Activated T-cell treated with anti-CD3 and anti-CD28 coated beads, Interleukin-2, amount 50 U/mL, for 72 hours (primary cell): ENCODE measurements around the gene HUS1B. TPM values are rescaled to one million over a fixed set of nuclear protein-coding genes. Genes with fewer than 3 reads are reported as not detected.
"Not testable (repeated sequence)": the region's sequence is repeated elsewhere in the genome, so short reads cannot be mapped to it uniquely, and the experiment has no call there.

Experiments
- ATAC-seq, 2 donors: fragments of 150-1000 bp; cut with Tn5 transposase; replicated peaks in 1 of 2; 2 replicates each; pipeline ENCODE4 v1.10.0; 2021; ENCODE audit warnings: moderate library complexity in 2 of 2, mild to moderate bottlenecking in 1 of 2
- DNase-seq, 2 donors: peaks; one replicate each; pipeline ENCODE4 v3.0.0; 2021 to 2022; ENCODE audit warnings: mixed read lengths in 1 of 2
- H3K27ac Mint-ChIP-seq: one replicate; pipeline ENCODE4 v1.8.0; 2022; ENCODE audit warnings: mild to moderate bottlenecking, moderate library complexity, mixed read lengths
- H3K27me3 Mint-ChIP-seq: one replicate; pipeline ENCODE4 v1.8.0; 2022; ENCODE audit warnings: low read depth, mixed read lengths
- H3K36me3 Mint-ChIP-seq, 2 donors: one replicate each; pipeline ENCODE4 v1.8.0; 2022; ENCODE audit warnings: mixed read lengths in 2 of 2, mild to moderate bottlenecking in 1 of 2; ENCODE audit not compliant: insufficient read depth in 2 of 2
- H3K4me1 Mint-ChIP-seq: one replicate; pipeline ENCODE4 v1.8.0; 2022; ENCODE audit warnings: low read depth, mixed read lengths
- H3K4me3 Mint-ChIP-seq, 2 donors: one replicate each; pipeline ENCODE4 v1.8.0; 2022; ENCODE audit warnings: mild to moderate bottlenecking in 2 of 2, mixed read lengths in 2 of 2, moderate library complexity in 2 of 2
- H3K9me3 Mint-ChIP-seq, 2 donors: one replicate each; pipeline ENCODE4 v1.8.0; 2022; ENCODE audit warnings: mixed read lengths in 2 of 2
- total RNA-seq, 2 donors: library from RNA; stranded (reverse); gene quantifications; one replicate each; pipeline ENCODE4 v1.2.3, GENCODE V29; 2022

HUS1B gene
- total RNA-seq, 2 donors from 2014 or later, result 0.79 to 0.89 TPM

DNA sequence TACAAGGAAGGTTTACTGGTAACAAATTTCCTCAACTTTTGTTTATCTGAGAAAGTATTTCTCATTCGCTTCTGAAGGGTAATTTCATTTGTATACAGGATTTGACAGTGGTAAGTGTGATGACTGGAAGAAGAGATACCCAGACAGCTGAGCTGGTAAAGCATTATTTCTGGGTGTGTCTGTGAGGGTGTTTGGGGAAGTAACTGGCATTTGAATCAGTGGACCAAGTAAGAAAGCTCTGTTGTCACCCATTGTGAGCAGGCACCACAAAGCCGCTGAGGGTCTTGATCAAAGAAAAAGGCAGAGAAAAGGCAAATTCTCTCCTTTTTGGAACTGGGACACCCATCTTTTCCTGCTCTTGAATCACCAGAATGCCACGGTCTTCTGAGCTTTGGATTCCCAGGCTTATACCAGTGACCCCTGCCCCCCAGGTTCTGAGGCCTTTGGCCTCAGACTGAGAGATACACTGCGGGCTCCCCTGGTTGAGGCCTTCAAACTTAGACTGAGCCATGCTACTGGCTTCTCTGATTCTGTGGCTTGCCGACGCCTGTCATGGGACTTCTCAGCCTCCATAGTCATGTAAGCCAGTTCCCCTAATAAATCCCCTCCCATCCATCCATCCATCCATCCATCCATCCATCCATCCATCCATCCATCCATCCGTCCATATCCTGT is 10.5 kb upstream of the HUS1B start:
- Mint-ChIP-seq H3K4me1 (peaks cover 41% of the 10 kb centered on the region), H3K27me3 (no peaks in the 10 kb centered on the region), H3K36me3 (peaks cover 13 to 19% of the 10 kb centered on the region in 2 donors), H3K9me3 (peaks cover 2 to 6% of the 10 kb centered on the region in 2 donors), H3K4me3 (no peak overlapping the region), H3K27ac (no peak overlapping the region)
- DNase-seq, result no peak
- no peak for ATAC-seq

DNA sequence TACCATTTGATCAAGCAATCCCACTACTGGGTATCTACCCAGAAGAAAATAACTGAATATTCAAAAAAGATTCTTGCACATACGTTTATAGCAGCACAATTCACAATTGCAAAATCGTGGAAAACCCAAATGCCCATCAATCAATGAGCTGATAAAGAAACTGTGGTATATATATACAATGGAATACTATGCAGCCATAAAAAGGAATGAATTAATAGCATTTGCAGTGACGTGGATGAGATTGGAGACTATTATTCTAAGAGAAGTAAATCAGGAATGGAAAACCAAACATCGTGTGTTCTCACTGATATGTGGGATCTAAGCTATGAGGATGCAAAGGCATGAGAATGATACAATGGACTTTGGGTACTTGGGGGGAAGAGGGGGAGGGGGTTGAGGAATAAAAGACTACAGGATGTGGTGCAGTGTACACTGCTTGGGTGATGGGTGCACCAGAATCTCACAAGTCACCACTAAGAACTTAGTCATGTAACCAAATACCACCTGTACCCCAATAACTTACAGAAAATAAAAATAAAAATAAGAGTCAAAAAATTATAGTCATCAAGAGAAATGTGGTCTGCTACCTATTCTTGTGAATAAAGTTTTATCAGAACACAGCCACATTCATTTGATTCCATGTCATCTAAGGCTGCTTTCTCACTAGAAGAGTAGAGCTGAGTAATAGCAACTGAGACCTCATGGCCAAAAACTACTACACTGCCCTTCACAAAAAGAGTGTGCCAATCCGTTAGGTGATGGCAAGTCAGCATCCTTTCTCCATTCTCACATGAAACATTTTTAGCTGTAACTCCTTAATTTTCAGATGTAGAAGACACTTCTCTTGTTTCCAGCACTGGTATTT is 8.7 kb upstream of the HUS1B start:
- peak; percentile 36 to 74 for ATAC-seq
- DNase-seq, result no peak
- no peak overlapping the region for H3K27ac Mint-ChIP-seq
- no peak overlapping the region for H3K4me3 Mint-ChIP-seq
- H3K4me1 Mint-ChIP-seq, result peaks cover 57% of the 10 kb centered on the region
- H3K36me3 Mint-ChIP-seq, result peaks cover 9 to 14% of the 10 kb centered on the region in 2 donors
- H3K27me3 Mint-ChIP-seq, result no peaks in the 10 kb centered on the region
- peaks cover 1 to 2% of the 10 kb centered on the region in 2 donors for H3K9me3 Mint-ChIP-seq

DNA sequence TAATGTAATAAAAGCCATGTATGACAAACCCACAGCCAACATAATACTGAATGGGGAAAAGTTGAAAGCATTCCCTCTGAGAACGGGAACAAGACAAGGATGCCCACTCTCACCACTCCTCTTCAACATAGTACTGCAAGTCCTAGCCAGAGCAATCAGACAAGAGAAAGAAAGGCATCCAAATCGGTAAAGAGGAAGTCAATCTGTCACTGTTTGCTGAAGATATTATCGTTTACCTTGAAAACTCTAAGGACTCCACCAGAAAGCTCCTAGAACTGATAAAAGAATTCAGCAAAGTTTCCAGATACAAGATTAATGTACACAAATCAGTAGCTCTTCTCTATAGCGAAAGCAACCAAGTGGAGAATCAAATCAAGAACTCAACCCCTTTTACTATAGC is 6.9 kb upstream of the HUS1B start:
- H3K27me3 Mint-ChIP-seq, ATAC-seq, DNase-seq, H3K27ac Mint-ChIP-seq, H3K9me3 Mint-ChIP-seq: not testable (repeated sequence)
- Mint-ChIP-seq H3K4me1 (peaks cover 68% of the 10 kb centered on the region), H3K4me3 (peak overlapping the region in 1 of 2 donors; percentile 16), H3K36me3 (peaks cover 9 to 14% of the 10 kb centered on the region in 2 donors)

DNA sequence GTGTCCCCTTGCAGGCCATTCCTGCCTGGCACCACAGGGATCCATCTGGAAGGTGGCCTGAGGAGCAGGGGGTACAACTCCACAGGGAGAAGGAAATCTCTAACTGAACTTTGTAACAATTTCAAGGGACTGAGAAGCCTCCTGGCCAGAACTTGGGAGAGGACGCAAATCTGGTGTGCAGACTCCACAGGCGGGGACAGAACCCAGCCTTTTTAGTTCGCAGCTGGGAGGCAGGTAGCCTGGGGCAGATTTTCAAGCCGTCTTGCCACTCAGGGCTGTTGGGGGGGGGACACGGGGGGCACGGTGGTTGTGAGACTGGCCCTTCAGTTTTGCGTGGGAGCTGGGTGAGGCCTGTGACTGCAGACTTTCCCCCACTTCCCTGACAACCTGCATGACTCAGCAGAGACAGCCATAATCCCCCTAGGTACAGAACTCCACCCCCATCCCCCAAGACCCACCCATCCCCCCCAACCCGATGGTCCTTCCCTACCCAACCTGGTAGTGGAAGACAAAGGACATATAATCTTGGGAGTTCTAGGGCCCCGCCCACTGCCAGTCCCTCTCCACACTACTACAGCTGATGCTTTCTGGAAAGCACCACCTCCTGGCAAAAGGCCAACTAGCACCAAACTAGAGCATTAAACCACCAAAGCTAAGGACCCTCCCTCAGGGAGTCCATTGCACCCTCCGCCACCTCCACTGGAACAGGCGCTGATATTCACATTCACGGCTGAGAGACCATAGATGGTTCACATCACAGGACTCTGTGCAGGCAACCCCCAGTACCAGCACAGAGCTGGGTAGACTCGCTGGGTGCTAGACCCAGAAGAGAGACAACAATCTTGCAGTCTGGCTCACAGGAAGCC is 3.0 kb upstream of the HUS1B start:
- no peak overlapping the region for H3K27ac Mint-ChIP-seq
- ATAC-seq (no peak), DNase-seq (peak in 1 of 2 donors; percentile 14)
- peak overlapping the region; percentile 44 to 57 for H3K4me3 Mint-ChIP-seq
- no peaks in the 10 kb centered on the region for H3K27me3 Mint-ChIP-seq
- peaks cover 58% of the 10 kb centered on the region for H3K4me1 Mint-ChIP-seq
- no peaks in the 10 kb centered on the region for H3K9me3 Mint-ChIP-seq
- H3K36me3 Mint-ChIP-seq, result peaks cover 6 to 15% of the 10 kb centered on the region in 2 donors

DNA sequence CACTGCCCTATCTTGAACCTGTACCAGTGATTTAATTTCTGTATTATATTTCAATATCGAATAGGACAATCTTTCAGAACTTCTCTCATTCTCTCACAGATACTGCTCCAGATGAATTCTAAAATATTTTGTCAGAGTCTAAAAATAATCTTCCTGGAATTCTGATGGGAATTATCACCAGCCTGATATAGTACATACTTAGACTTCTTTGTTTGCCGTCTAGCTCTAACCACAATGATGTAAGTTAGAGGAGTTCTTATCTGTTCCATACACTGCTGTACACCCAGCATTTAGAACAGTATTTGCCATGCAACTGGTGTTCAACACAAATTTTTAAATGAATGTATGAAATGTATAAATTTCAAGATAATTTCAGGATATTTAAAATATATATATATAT is 1.3 kb upstream of the HUS1B start:
- peaks cover 48% of the 10 kb centered on the region for H3K4me1 Mint-ChIP-seq
- DNase-seq (no peak), ATAC-seq (no peak)
- no peaks in the 10 kb centered on the region for H3K9me3 Mint-ChIP-seq
- peaks cover 4 to 11% of the 10 kb centered on the region in 2 donors for H3K36me3 Mint-ChIP-seq
- H3K27me3 Mint-ChIP-seq, result no peaks in the 10 kb centered on the region
- H3K4me3 Mint-ChIP-seq, result no peak overlapping the region
- H3K27ac Mint-ChIP-seq, result peak overlapping the region; percentile 59

GRCh38 chr6:657743-658142 is 843 bp upstream of the HUS1B start:
- no peak for ATAC-seq
- H3K27me3 Mint-ChIP-seq, result no peaks in the 10 kb centered on the region
- H3K4me3 Mint-ChIP-seq, result no peak overlapping the region
- DNase-seq, result no peak
- no peaks in the 10 kb centered on the region for H3K9me3 Mint-ChIP-seq
- peaks cover 48% of the 10 kb centered on the region for H3K4me1 Mint-ChIP-seq
- H3K27ac Mint-ChIP-seq, result no peak overlapping the region
- H3K36me3 Mint-ChIP-seq, result peaks cover 4 to 11% of the 10 kb centered on the region in 2 donors

GRCh38 chr6:654136-654535 is 2.8 kb downstream of the HUS1B start:
- no peak overlapping the region for H3K27ac Mint-ChIP-seq
- peaks cover 4 to 11% of the 10 kb centered on the region in 2 donors for H3K36me3 Mint-ChIP-seq
- no peak for DNase-seq
- no peak for ATAC-seq
- no peaks in the 10 kb centered on the region for H3K27me3 Mint-ChIP-seq
- H3K9me3 Mint-ChIP-seq, result no peaks in the 10 kb centered on the region
- no peak overlapping the region for H3K4me3 Mint-ChIP-seq
- H3K4me1 Mint-ChIP-seq, result peaks cover 16% of the 10 kb centered on the region

GRCh38 chr6:652865-653264 is 4.0 kb downstream of the HUS1B start:
- no peak for DNase-seq
- no peaks in the 10 kb centered on the region for H3K9me3 Mint-ChIP-seq
- H3K4me3 Mint-ChIP-seq, result peak overlapping the region in 1 of 2 donors; percentile 14
- no peak overlapping the region for H3K27ac Mint-ChIP-seq
- peaks cover 4 to 10% of the 10 kb centered on the region in 2 donors for H3K36me3 Mint-ChIP-seq
- ATAC-seq, result peak; percentile 32 to 83
- peaks cover 13% of the 10 kb centered on the region for H3K4me1 Mint-ChIP-seq
- no peaks in the 10 kb centered on the region for H3K27me3 Mint-ChIP-seq

DNA sequence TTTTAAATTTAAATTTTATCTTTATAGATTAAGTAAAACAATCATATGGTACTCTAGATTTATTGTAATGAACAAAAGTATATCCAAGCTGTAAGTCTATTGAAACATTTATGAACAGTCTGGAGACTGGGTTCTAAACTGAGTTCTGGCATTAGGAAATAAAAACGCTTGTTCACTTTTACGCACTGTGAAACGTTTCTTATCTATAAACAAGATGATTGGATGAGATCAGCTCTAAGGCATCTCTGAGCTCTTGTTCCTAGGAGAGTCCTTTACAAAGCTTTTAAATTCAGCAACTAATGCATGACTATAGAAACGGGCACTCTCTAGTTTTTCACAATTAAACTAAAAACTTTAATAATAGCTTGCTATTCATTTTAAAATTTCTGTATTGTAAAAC is 6.8 kb downstream of the HUS1B start:
- Mint-ChIP-seq H3K4me1 (peaks cover 30% of the 10 kb centered on the region), H3K27ac (no peak overlapping the region), H3K27me3 (no peaks in the 10 kb centered on the region), H3K9me3 (no peaks in the 10 kb centered on the region), H3K36me3 (peaks cover 2 to 3% of the 10 kb centered on the region in 2 donors), H3K4me3 (no peak overlapping the region)
- ATAC-seq (no peak), DNase-seq (no peak)

DNA sequence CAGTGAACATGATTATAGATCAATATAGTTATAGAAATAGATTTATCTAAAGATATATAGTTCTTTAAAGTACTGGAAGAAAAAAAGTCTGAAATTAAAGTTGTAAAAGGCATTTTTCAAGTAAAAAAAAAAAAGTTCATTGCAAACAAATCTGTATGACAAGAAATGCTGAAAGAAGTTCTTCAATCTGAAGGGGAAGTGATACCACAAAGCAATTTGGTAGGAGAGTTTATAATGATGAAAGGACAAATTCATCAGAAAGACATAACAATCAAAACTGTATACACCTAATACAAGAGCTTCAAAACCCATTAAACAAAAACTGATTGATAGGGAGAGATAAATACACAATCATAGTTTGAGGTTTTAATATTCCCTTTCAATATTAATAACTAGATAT is 14.1 kb downstream of the HUS1B start:
- Mint-ChIP-seq H3K27ac (no peak overlapping the region), H3K27me3 (no peaks in the 10 kb centered on the region), H3K4me1 (peaks cover 22% of the 10 kb centered on the region), H3K4me3 (no peak overlapping the region), H3K9me3 (no peaks in the 10 kb centered on the region), H3K36me3 (no peaks in the 10 kb centered on the region)
- no peak for ATAC-seq
- DNase-seq, result no peak

DNA sequence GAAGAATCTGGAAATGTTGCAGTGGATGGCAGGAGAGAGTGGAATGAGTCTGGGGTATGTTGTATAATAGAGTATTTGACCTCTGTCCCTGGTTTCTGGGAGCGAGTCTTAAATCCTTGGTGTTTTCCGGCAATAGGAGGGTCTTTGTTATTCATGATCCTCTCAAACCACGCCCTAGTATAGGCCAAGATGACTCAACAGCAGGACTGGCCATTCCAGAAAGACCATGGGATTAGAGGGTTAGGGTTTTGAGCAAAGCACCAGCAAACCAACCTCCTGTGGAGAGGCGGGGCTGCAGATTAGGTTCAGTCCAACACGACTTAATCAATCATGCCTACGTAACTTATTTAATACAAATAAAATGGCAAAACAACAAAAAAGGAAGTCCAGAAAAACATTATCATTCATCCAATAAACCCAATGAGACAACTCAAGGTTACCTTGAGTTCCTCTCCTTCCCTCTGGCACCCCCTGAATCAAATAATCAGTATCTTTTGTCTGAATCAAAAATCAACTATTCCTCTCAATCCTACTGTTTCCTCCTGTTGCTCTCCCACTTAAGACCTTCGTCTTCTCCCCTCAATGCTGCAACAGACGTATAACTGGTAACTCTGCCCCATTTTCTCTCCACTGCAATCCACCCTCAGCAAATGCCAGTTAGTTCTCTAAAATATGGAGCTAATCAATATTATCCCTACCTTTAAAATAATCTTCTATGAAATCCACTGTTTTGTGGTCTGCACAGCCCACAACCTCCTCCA is 15.5 kb downstream of the HUS1B start:
- peaks cover 26% of the 10 kb centered on the region for H3K4me1 Mint-ChIP-seq

DNA sequence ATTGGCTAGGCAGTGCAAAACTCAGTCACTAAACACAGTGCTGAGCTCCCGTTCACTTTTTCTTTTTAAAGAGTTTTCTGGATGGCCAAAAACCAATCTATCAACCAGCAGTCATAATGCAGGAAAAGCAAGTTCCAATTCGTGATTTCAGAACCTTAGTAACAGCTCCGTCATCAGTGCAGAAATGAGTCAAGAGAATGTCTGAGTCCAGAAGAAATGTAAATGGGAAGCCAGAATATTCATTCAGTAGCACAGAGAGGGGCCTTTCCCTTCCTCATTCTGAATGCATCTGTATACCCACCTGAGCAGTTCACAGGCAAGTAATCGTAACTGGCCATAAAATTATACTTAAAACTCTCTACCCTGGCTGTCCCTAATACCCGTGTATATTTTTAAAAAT is 20.4 kb downstream of the HUS1B start:
- H3K27ac Mint-ChIP-seq, result no peak overlapping the region
- H3K9me3 Mint-ChIP-seq, result no peaks in the 10 kb centered on the region
- H3K27me3 Mint-ChIP-seq, result no peaks in the 10 kb centered on the region
- peak overlapping the region in 1 of 2 donors; percentile 2 for H3K4me3 Mint-ChIP-seq
- peaks cover 31% of the 10 kb centered on the region for H3K4me1 Mint-ChIP-seq
- peaks cover 3 to 7% of the 10 kb centered on the region in 2 donors for H3K36me3 Mint-ChIP-seq
- ATAC-seq, result peak; percentile 95 to 96
- peak; percentile 15 to 55 for DNase-seq

More for the DNA sequence above, 15.5 kb downstream of the HUS1B start:
- no peak overlapping the region for H3K27ac Mint-ChIP-seq
- no peaks in the 10 kb centered on the region for H3K27me3 Mint-ChIP-seq
- no peak for ATAC-seq
- no peak for DNase-seq
- no peak overlapping the region for H3K4me3 Mint-ChIP-seq
- peaks cover 3 to 4% of the 10 kb centered on the region in 2 donors for H3K36me3 Mint-ChIP-seq
- H3K9me3 Mint-ChIP-seq, result no peaks in the 10 kb centered on the region
